HG02588 (cell line): ENCODE data around the gene TXNDC15.

Source experiments
- ATAC-seq: cut with Tn5 transposase; IDR thresholded peaks from one replicate; pipeline ENCODE4 v1.9.1; 2021; ENCODE audit warnings: mild to moderate bottlenecking, moderate library complexity; ENCODE audit not compliant: unreplicated experiment

Gene TXNDC15

DNA sequence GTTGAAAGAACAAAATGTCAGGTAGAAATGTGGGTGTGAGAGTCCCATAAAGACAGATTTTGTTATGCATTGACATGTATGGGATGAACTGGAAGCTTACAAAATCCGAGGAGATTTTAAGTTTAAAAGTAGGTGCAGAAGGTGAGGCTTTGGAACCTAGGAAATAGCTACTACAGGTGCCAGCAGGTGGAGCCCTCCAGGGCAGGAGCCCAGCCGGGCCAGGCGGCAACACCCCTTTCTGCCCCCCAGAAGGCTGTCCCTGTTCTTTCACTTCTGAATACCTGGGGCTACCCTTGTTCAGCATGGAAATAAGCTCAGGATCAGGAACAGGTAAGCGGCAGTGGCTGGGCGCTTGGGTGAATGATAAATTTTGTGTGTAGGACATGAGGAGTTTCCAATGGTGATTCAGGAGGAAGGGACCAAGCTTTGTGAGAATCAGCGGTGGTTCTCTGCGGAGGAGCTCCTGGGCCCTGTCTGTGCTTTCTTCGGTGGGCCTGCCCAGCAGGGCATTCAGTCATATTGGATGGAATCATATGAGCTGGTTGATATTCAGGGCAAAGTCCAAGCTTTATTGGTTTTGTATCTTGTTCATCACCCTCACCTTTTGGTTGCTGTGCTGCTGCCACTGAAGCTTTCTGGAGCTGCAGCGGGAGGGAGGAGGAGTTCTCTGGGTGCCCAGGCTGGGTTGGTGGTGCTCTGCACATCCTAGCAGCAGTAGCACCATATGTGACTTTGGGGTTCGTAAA lies 43.1 kb downstream of the TXNDC15 start:
- no peak for ATAC-seq

DNA sequence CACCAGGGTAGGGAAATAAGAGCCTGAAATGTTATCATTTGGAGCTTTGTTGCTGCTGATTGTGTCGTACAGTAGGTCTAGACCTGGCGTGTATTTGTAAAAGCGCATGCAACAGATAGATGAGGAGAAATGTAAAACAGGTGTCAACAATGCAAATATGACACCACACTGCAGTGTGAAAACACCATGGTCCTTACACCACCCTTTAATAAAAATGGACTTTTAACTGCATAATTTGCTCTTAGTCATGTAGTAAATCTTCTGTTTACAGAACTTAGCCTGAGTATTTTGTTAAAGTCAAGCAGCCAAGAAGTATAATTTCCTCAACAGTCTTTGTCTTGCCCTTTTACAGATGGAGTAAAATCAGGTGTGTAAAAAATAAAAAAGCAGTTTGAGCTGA lies 44.7 kb downstream of the TXNDC15 start:
- ATAC-seq, result no peak

GRCh38 chr5:134920848-134921575 lies 46.8 kb downstream of the TXNDC15 start:
- ATAC-seq, result no peak

- no peak for ATAC-seq
These were observed 58.3 kb downstream of the TXNDC15 start for GRCh38 chr5:134932508-134932907.

DNA sequence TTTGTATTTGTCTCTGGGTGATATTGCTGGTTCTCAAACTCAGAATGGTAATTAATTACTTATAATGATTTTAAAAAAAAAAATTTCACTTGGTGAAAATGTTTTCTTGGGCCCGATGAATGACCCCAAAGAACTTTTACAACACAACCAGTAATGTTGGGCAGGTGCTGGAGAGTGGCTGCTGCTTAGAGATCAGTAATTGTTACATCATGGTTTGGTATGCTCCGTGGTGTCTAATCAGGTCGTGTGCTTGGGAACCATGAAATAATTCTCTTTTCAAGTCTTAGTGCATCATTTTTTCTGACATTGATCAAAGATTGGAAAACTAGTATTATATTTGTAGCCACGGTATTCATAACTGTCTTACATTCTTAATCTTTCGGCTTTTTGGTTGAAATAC lies 60.0 kb downstream of the TXNDC15 start:
- ATAC-seq, result no peak

- no peak for ATAC-seq
These were observed 61.8 kb downstream of the TXNDC15 start for GRCh38 chr5:134935711-134936602.

DNA sequence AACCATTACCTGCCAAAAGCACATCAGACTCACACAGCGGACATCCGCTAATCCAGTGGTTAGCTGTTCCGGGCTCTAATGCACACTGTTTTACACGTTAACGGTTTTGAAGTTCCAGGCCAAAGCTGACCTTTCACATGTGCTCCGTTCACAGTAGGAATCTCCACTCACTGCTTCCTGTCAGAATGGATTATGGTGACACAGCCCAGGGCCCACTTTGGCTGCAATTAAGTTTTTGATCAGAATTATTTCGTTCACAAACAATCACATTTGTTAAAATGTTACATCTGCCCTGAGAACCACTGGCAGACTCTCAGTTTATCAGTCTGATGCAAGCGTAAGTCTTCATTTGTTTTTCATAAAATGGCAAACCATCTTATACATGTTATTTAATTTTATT lies 63.4 kb downstream of the TXNDC15 start:
- no peak for ATAC-seq

- ATAC-seq, result no peak
These were observed 63.9 kb downstream of the TXNDC15 start for GRCh38 chr5:134938030-134938429.

DNA sequence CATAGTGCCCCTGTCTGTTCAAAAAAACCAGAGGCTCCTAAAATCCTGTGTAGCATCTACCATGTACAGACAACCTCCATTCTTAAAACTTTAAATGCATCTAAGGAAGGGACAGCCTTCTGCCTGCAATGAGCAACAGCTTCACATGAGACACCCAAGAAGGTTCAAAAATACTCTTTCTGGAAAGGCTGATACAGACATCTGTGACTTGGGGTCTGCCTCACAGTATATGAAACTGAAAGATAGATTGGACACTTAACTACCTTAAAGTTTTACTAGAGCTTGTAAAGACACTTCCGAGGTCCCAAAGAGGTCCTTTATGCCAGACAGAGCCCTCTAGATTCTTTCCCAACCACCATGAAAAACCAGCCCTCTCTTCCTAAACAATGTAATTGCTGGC lies 65.3 kb downstream of the TXNDC15 start:
- ATAC-seq, result no peak

DNA sequence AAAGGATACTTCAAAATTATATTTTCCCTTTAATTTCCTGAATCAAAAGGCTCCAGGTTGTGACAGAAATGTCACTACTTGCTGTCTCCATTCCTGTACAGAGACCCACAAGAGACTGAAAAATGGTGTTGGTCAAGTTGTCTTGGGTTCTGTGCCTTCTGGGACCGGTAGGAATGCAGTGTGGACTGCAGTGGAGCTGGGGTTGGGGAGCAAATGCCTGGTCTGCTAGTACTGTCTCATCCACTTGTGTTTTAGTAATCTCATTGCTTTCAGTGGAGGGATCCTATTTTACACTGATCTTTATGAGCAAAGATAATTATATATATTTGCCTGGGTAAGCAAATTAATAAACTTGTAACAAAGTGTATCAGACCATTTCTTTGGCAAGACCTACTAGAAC lies 69.4 kb downstream of the TXNDC15 start:
- ATAC-seq, result no peak

DNA sequence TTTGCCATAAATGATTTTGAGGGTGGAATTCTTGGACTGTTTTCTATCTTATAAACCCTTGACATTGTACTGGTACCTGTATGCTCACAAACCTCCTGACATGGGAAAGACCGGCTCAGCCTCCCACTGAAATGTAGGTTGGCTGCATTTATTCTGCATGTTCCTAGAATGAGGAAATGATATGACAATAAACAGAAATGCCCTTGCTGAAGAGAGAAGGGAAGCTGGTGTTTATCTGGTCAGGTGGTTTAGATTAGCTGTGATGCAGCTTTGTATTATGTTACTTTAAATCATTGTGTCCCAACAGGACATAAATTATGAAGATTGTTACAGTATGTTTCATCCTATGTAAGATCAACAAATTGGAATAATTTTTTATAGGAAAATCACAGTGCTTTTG lies 70.5 kb downstream of the TXNDC15 start:
- ATAC-seq, result no peak

DNA sequence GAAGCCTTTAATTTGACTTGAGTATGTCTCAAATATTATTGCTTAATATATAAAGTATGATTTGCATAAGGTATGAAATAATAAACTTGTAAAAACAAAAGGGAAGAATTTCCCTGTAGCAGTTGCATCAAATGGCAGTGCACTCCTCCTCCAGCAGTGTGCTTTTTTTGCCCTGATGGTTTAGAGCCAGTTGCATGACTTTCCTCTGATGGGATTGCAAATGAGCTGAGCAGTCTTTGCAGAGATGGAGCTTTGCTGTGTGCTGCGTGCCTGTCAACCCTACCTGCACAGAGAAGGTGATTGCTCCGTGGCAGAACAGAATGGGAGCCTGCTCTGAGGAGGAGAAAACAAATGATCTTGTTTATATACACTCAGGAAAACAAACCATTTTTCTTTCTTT lies 70.9 kb downstream of the TXNDC15 start:
- ATAC-seq, result no peak

GRCh38 chr5:134948911-134949310 lies 74.7 kb downstream of the TXNDC15 start:
- no peak for ATAC-seq

GRCh38 chr5:134949316-134949715 lies 75.1 kb downstream of the TXNDC15 start:
- ATAC-seq, result no peak
